ENCODE results near the gene UBTF.

Gene UBTF

GRCh38 chr17:44193326-44194084 is 26.0 kb downstream of the UBTF start:
- H3K4me3 ChIP-seq (ENCODE audit: low read depth, low read length): no peak overlapping the region
- DNase-seq: no peak
- peaks cover 3% of the 10 kb centered on the region; the same call in 1 of the 2 replicates for H3K4me1 ChIP-seq
- H3K36me3 ChIP-seq: peaks cover 39% of the 10 kb centered on the region
- no peaks in the 10 kb centered on the region for H3K9me3 ChIP-seq
- H3K27me3 ChIP-seq: no peaks in the 10 kb centered on the region
- TF ChIP-seq CTCF (IDR thresholded peaks at IDR 0.05; ENCODE audit: low read depth, low read length): no peak

- Histone ChIP-seq H3K36me3 (peaks cover 39% of the 10 kb centered on the region), H3K4me1 (no peaks in the 10 kb centered on the region), H3K4me3 (ENCODE audit: low read depth, low read length) (no peak overlapping the region), H3K9me3 (no peaks in the 10 kb centered on the region), H3K27me3 (no peaks in the 10 kb centered on the region)
- no peak for TF ChIP-seq CTCF (IDR thresholded peaks at IDR 0.05; ENCODE audit: low read depth, low read length)
- no peak for DNase-seq
Observed at GRCh38 chr17:44192750-44193149, 26.7 kb downstream of the UBTF start.

- TF ChIP-seq CTCF (IDR thresholded peaks at IDR 0.05; ENCODE audit: low read depth, low read length): no peak
- DNase-seq: no peak
- peaks cover 36% of the 10 kb centered on the region for H3K36me3 ChIP-seq
- H3K4me1 ChIP-seq: no peaks in the 10 kb centered on the region
- H3K4me3 ChIP-seq (ENCODE audit: low read depth, low read length): no peak overlapping the region
- no peaks in the 10 kb centered on the region for H3K9me3 ChIP-seq
- no peaks in the 10 kb centered on the region for H3K27me3 ChIP-seq
Observed at GRCh38 chr17:44191941-44192496, 27.5 kb downstream of the UBTF start.

GRCh38 chr17:44191369-44191768 is 28.1 kb downstream of the UBTF start:
- DNase-seq: no peak

GRCh38 chr17:44190481-44190880 is 29.0 kb downstream of the UBTF start:
- Histone ChIP-seq H3K4me1 (no peaks in the 10 kb centered on the region), H3K9me3 (no peaks in the 10 kb centered on the region), H3K36me3 (peaks cover 32% of the 10 kb centered on the region), H3K4me3 (ENCODE audit: low read depth, low read length) (no peak overlapping the region), H3K27me3 (no peaks in the 10 kb centered on the region)
- no peak for DNase-seq
- TF ChIP-seq CTCF (IDR thresholded peaks at IDR 0.05; ENCODE audit: low read depth, low read length): no peak

More at GRCh38 chr17:44191369-44191768, 28.1 kb downstream of the UBTF start:
- Histone ChIP-seq H3K4me3 (ENCODE audit: low read depth, low read length) (no peak overlapping the region), H3K9me3 (no peaks in the 10 kb centered on the region), H3K27me3 (no peaks in the 10 kb centered on the region), H3K36me3 (peaks cover 33% of the 10 kb centered on the region), H3K4me1 (no peaks in the 10 kb centered on the region)
- no peak for TF ChIP-seq CTCF (IDR thresholded peaks at IDR 0.05; ENCODE audit: low read depth, low read length)
